ENCODE measurements around the gene CRYBG1. TPM values are rescaled to one million over a fixed set of nuclear protein-coding genes. Genes with fewer than 3 reads are reported as not detected.

Gene CRYBG1
- total RNA-seq, 1 donor from 2014 or later: 5.8 TPM

DNA sequence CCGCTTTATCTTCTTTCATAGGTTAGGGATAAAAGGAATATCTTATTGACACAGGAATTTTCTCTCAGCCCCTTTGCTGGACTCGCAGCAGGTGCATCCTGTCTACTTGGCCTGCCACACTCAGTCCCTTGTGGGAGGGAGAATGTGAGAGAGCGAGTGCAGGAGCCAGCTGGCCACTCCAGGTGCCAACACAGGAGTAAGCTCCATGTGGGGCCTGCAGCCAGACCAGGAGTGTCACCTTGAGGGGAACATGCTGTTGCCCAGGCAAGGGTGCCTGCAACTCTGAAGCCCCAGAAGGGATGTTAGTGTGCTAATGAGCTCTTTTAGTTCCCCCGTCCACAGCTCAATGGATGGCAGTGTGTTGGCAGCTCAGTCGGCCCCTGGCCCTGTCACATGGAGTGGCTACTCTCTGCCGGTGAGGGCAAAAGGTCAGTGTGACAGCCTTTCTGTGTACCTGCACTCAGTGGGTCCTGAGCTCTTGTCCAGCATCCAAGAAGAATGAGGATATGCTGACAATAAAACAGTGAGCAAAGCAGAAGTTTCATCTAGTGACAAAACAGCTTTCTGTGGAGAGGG, 57.1 kb downstream of the CRYBG1 start:
- no peak for DNase-seq (ENCODE audit: extremely low spot score, unreplicated experiment)
- Mint-ChIP-seq H3K9me3 (no peaks in the 10 kb centered on the region), H3K4me3 (no peak overlapping the region), H3K27me3 (no peaks in the 10 kb centered on the region), H3K36me3 (no peaks in the 10 kb centered on the region), H3K27ac (no peak overlapping the region), H3K4me1 (ENCODE audit: unreplicated experiment) (peaks cover 4% of the 10 kb centered on the region)
- TF ChIP-seq, protein P1, sequence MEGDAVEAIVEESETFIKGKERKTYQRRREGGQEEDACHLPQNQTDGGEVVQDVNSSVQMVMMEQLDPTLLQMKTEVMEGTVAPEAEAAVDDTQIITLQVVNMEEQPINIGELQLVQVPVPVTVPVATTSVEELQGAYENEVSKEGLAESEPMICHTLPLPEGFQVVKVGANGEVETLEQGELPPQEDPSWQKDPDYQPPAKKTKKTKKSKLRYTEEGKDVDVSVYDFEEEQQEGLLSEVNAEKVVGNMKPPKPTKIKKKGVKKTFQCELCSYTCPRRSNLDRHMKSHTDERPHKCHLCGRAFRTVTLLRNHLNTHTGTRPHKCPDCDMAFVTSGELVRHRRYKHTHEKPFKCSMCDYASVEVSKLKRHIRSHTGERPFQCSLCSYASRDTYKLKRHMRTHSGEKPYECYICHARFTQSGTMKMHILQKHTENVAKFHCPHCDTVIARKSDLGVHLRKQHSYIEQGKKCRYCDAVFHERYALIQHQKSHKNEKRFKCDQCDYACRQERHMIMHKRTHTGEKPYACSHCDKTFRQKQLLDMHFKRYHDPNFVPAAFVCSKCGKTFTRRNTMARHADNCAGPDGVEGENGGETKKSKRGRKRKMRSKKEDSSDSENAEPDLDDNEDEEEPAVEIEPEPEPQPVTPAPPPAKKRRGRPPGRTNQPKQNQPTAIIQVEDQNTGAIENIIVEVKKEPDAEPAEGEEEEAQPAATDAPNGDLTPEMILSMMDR (conservative IDR thresholded peaks at IDR 0.05): no peak

DNA sequence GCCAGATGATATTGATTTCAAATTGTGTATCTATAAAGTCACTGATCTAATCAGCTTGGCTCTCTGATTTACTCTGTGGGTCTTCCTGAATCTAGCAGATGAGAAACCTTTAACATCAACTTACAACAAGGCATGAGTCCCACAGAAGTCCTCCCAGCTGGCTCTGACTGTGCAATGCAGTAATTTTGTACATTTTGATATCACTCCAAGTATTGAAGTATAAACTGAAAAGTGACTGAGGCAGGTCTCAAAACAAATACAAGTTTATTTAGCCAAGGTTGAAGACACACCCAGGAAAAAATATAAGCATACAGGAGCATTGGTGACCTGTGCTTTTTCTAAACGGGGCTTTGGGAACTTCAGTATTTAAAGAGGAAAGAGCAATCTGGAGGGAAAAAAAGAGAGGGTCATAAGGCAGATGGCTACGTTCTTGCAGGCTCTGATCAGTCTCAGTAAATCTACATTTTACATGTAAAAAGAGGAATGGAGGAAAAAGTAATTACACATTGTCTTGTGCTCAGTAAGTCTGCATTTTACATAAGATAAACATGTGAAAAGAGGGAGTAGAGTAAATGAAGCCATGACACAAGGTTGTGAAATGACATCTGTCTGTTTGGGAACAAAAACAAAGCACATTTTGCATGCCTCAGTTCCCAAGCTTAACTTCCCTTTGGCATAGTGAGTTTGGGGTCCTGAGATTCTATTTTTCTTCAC, 59.5 kb downstream of the CRYBG1 start:
- Mint-ChIP-seq H3K27ac (no peak overlapping the region), H3K27me3 (no peaks in the 10 kb centered on the region), H3K4me3 (no peak overlapping the region), H3K4me1 (ENCODE audit: unreplicated experiment) (peaks cover 4% of the 10 kb centered on the region), H3K36me3 (no peaks in the 10 kb centered on the region), H3K9me3 (no peaks in the 10 kb centered on the region)
- TF ChIP-seq, protein P1 (conservative IDR thresholded peaks at IDR 0.05): no peak
- DNase-seq (ENCODE audit: extremely low spot score, unreplicated experiment): no peak

DNA sequence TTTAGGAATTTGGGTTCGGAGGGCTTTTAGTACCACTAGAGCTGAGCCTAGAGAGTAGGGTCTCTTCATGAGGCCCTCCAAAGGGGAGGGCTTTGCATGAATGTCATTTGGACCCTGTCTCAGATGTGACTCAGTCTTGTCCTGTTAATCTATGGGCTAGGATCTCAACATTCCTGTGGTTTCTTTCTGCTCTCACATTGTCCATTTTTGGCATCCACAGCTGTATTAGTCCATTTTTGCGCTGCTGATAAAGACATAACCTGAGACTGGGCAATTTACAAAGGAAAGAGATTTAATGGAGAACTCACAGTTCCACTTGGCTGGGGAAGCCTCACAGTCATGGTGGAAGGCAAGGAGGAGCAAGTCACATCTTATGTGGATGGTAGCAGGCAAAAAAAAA, 61.0 kb downstream of the CRYBG1 start:
- Mint-ChIP-seq H3K27ac (no peak overlapping the region), H3K4me3 (no peak overlapping the region)

DNA sequence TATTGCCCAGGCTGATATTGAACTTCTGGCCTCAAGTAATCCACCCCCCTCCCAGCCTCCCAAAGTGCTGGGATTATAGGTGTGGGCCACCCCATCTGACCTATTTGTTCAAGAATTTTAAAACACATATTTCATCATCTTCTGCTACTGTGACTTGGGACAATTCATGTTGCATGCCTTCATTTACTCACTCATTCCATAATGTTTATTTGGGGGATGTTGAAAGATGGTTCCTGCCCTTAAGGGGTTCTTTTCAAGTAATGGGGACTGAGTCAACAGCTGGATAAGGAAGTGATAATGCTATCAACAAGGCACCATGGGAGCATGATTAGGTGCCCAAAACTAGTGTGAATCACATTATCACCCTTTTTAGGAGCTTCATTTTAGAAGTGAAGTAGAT, 62.0 kb downstream of the CRYBG1 start:
- no peaks in the 10 kb centered on the region for H3K36me3 Mint-ChIP-seq
- H3K27me3 Mint-ChIP-seq: no peaks in the 10 kb centered on the region
- no peak overlapping the region for H3K4me3 Mint-ChIP-seq
- H3K4me1 Mint-ChIP-seq (ENCODE audit: unreplicated experiment): no peaks in the 10 kb centered on the region
- no peak overlapping the region for H3K27ac Mint-ChIP-seq
- no peak for DNase-seq (ENCODE audit: extremely low spot score, unreplicated experiment)
- TF ChIP-seq, protein P1 (conservative IDR thresholded peaks at IDR 0.05): no peak
- H3K9me3 Mint-ChIP-seq: no peaks in the 10 kb centered on the region

More for the DNA sequence above, 61.0 kb downstream of the CRYBG1 start:
- H3K9me3 Mint-ChIP-seq: no peaks in the 10 kb centered on the region
- no peaks in the 10 kb centered on the region for H3K27me3 Mint-ChIP-seq
- no peaks in the 10 kb centered on the region for H3K36me3 Mint-ChIP-seq
- no peak for DNase-seq (ENCODE audit: extremely low spot score, unreplicated experiment)
- TF ChIP-seq, protein P1 (conservative IDR thresholded peaks at IDR 0.05): no peak
- no peaks in the 10 kb centered on the region for H3K4me1 Mint-ChIP-seq (ENCODE audit: unreplicated experiment)

DNA sequence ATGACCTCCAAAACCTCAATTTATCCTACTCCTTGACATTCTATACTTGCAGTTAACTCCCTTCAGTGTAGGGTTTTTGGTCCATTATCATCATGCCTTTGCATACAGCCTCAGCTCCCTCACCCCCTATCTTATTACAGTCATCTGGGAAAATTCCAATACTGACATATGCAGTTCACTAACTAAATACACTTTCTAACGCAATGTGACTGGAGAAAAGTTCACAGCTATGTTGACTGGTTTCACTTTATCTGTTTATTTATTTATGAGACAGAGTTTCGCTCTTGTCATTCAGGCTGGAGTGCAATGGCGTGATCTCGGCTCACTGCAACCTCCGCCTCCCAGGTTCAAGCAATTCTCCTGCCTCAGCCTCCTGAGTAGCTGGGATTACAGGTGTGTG, 64.9 kb downstream of the CRYBG1 start:
- H3K27ac Mint-ChIP-seq: no peak overlapping the region
- TF ChIP-seq, protein P1 (conservative IDR thresholded peaks at IDR 0.05): no peak
- H3K9me3 Mint-ChIP-seq: no peaks in the 10 kb centered on the region
- H3K27me3 Mint-ChIP-seq: no peaks in the 10 kb centered on the region
- no peaks in the 10 kb centered on the region for H3K4me1 Mint-ChIP-seq (ENCODE audit: unreplicated experiment)
- no peaks in the 10 kb centered on the region for H3K36me3 Mint-ChIP-seq
- no peak for DNase-seq (ENCODE audit: extremely low spot score, unreplicated experiment)
- H3K4me3 Mint-ChIP-seq: no peak overlapping the region

Data from type B pancreatic cell (in vitro differentiated cells).